Glutamatergic neuron (in vitro differentiated cells): ENCODE measurements around the gene PLAAT5. TPM values are rescaled to one million over a fixed set of nuclear protein-coding genes. Genes with fewer than 3 reads are reported as not detected.

ENCODE experiments used
- DNase-seq: peaks from one replicate; pipeline ENCODE4 v3.0.0; 2022
- H3K27ac Mint-ChIP-seq: one replicate; pipeline ENCODE4 v1.8.0; 2020; ENCODE audit warnings: mild to moderate bottlenecking, mixed read lengths, inconsistent platforms; ENCODE audit not compliant: unreplicated experiment
- H3K27me3 Mint-ChIP-seq: one replicate; pipeline ENCODE4 v1.8.0; 2020; ENCODE audit warnings: mild to moderate bottlenecking, moderate library complexity, mixed read lengths, inconsistent platforms; ENCODE audit not compliant: unreplicated experiment
- H3K36me3 Mint-ChIP-seq: one replicate; pipeline ENCODE4 v1.8.0; 2020; ENCODE audit warnings: mild to moderate bottlenecking, mixed read lengths, inconsistent platforms; ENCODE audit not compliant: unreplicated experiment
- H3K4me1 Mint-ChIP-seq: one replicate; pipeline ENCODE4 v1.8.0; 2020; ENCODE audit warnings: mild to moderate bottlenecking, low read depth, mixed read lengths, inconsistent platforms; ENCODE audit not compliant: unreplicated experiment
- H3K4me3 Mint-ChIP-seq: one replicate; pipeline ENCODE4 v1.8.0; 2020; ENCODE audit warnings: mild to moderate bottlenecking, mixed read lengths, inconsistent platforms; ENCODE audit not compliant: unreplicated experiment
- H3K9me3 Mint-ChIP-seq: one replicate; pipeline ENCODE4 v1.8.0; 2020; ENCODE audit warnings: mild to moderate bottlenecking, moderate library complexity, mixed read lengths, inconsistent platforms; ENCODE audit not compliant: unreplicated experiment
- CTCF ChIP-seq: fragments of 200-600 bp; sonication (generic); IDR thresholded peaks from one replicate; pipeline ENCODE4 v1.5.0; 2021; ENCODE audit not compliant: partially characterized antibody, unreplicated experiment
- total RNA-seq: library from RNA; stranded (reverse); fragmentation: NEBNext Ultra II Directional; extraction: Animal tissue kit (Norgen Biotek cat#: 25700); gene quantifications from one replicate; pipeline ENCODE4 v1.2.1, GENCODE V29; 2021; ENCODE audit not compliant: unreplicated experiment

PLAAT5 gene
- total RNA-seq, 1 donor from 2014 or later, result 11.2 TPM

GRCh38 chr11:63427971-63428508 lies 62.9 kb downstream of the PLAAT5 start:
- Mint-ChIP-seq H3K4me3 (no peak overlapping the region), H3K27ac (no peak overlapping the region), H3K9me3 (peaks cover 4% of the 10 kb centered on the region), H3K36me3 (peaks cover 7% of the 10 kb centered on the region), H3K27me3 (peaks cover 4% of the 10 kb centered on the region), H3K4me1 (no peaks in the 10 kb centered on the region)
- TF ChIP-seq CTCF, result no peak
- DNase-seq, result no peak

- no peaks in the 10 kb centered on the region for H3K4me1 Mint-ChIP-seq
- no peak overlapping the region for H3K27ac Mint-ChIP-seq
- H3K36me3 Mint-ChIP-seq, result no peaks in the 10 kb centered on the region
- DNase-seq, result no peak
- no peak overlapping the region for H3K4me3 Mint-ChIP-seq
- no peak for TF ChIP-seq CTCF
- H3K27me3 Mint-ChIP-seq, result no peaks in the 10 kb centered on the region
- no peaks in the 10 kb centered on the region for H3K9me3 Mint-ChIP-seq
Measured at GRCh38 chr11:63417174-63417852, 73.7 kb downstream of the PLAAT5 start.

Other genes starting within 250 kb of the PLAAT5 start
- not detected for gene SLC22A25, start 247.6 kb downstream of the PLAAT5 start, total RNA-seq
- not detected for gene SLC22A9, start 121.4 kb downstream of the PLAAT5 start, total RNA-seq
- gene LGALS12, start 14.9 kb upstream of the PLAAT5 start, total RNA-seq, result not detected
- gene PLAAT4, start 45.6 kb upstream of the PLAAT5 start, total RNA-seq, result not detected
- gene PLAAT2, start 72.2 kb upstream of the PLAAT5 start, total RNA-seq, result not detected
- gene PLAAT3, start 123.3 kb upstream of the PLAAT5 start, total RNA-seq, result 43.6 TPM
- 9.4 TPM for gene ATL3, start 180.2 kb upstream of the PLAAT5 start, total RNA-seq
- 338 TPM for gene RTN3, start 190.3 kb upstream of the PLAAT5 start, total RNA-seq